Central memory CD4-positive, alpha-beta T cell (primary cell): ENCODE measurements around the gene GRIK5.
"Not testable (repeated sequence)": the region's sequence is repeated elsewhere in the genome, so short reads cannot be mapped to it uniquely, and the experiment has no call there.

Source experiments
- DNase-seq: peaks from one replicate; pipeline ENCODE4 v3.0.0; 2022

Gene GRIK5

DNA sequence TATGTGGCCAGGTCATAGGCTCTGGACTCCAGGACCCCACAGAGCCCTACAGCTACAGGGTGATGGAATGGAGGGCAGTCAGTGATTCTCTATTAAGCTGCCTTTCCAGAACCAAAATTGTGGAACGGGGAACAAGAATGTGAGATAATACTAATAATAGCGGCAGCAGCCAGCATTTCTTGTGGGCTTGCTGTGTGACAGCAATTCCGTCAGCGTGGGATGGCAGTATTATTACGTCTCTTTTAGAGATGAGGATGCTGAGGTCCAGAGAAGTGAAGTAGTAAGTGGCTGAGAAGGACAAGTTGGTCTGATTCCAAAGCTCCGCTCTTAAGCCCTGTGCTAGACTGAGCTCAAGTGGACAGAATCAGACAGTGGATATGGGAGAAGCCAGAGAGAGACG is 24.4 kb downstream of the GRIK5 start:
- DNase-seq, result no peak

GRCh38 chr19:42042455-42043170 is 27.4 kb downstream of the GRIK5 start:
- no peak for DNase-seq

DNA sequence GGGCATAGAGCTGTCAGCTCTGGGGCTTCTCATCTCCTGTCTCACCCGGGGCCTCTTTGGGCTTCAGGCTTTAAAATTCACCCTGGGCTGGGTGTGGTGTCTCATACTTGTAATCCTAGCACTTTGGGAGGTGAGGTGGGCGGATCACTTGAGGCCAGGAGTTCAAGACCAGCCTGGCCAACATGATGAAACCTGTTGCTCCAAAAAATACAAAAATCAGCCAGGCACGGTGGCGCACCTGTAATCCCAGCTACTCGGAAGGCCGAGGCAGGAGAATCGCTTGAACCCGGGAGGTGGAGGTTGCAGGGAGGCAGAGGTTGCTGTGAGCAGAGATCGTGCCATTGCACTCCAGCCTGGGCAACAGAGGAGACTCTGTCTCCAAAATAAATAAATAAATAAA is 29.5 kb downstream of the GRIK5 start:
- DNase-seq, result not testable (repeated sequence)

- DNase-seq, result no peak
Measured at GRCh38 chr19:42040031-42040430, 30.0 kb downstream of the GRIK5 start.

GRCh38 chr19:42038666-42039065 is 31.3 kb downstream of the GRIK5 start:
- no peak for DNase-seq

- no peak for DNase-seq
Measured at GRCh38 chr19:42037649-42038048, 32.4 kb downstream of the GRIK5 start.

GRCh38 chr19:42034640-42035391 is 35.2 kb downstream of the GRIK5 start:
- peak; percentile 50 for DNase-seq

DNA sequence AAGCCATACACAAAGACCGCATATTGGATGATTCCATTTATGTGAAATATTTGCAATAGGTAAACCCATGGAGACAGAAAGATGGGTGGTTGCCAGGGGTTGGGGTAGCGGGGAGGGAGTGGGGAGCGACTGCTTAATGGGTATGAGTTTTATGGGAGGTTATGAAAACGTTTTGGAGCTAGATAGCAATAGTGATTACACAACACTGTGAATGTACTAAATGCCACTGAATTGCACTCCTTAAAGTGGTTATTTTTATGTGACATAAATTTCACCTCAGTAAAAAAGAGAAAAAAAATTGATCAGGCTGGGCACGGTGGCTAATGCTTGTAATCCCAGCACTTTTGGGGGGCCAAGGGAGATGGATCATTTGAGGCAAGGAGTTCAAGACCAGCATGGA is 36.6 kb downstream of the GRIK5 start:
- no peak for DNase-seq

GRCh38 chr19:42032431-42032830 is 37.6 kb downstream of the GRIK5 start:
- no peak for DNase-seq

DNA sequence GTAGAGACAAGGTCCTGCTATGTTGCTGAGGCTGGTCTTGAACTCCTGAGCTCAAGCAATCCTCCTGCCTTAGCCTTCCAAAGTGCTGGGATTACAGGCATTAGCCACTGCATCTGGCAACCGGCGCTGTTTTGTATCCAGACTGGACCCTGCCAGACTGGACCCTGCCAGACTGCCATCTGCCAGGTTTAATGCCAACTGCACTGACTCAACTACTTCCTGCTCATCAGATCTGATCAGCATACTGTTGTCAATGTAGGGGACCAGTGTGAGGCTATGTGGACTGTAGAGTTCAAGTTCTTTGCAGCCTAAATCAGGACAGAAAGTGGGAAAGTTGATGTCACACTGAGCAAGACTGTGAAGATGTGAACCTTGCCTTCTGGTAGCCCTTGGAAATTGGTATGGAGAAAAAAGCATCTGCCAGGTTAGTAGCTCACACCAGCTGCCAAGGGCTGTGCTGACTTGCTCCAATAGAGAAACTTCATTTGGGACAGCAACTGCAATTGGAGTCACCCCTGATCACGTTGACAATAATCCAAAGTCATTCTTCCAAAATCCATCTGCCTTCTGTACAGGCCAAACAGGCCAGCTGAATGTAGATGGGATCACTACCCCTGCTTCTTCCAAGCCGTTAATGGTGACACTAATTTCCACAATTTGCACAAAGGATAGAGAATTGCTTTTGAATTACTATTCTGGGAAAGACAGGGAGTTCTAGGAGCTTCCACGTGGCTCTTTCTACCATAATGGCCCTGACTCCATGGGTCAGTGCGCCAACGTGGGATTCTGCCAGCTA is 39.2 kb downstream of the GRIK5 start:
- DNase-seq, result no peak

- no peak for DNase-seq
Measured at GRCh38 chr19:42028304-42029216, 41.4 kb downstream of the GRIK5 start.

DNA sequence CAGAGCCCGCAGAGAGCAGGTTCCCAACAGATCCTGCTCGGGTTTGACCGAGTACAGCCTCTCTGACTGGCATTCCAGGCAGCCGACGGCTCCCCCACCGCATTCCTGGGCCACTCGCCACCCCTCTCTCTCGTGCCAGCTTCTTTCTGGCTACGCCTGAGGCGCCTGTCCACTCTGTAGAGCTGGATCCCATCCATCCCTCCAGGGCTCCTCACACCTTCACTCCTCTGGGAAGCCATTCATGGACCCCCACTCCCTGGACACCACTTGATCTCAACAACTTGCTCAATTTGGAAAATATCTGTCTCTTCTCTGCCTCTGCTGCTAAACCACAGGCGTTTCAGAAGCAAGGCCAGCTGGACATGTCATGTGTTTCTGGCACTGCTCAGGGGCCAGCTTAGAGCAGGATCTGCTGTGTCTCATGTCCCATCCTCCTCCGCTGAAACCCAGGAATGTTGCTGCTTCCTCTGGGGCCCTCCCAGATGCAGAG is 45.3 kb downstream of the GRIK5 start:
- no peak for DNase-seq

DNA sequence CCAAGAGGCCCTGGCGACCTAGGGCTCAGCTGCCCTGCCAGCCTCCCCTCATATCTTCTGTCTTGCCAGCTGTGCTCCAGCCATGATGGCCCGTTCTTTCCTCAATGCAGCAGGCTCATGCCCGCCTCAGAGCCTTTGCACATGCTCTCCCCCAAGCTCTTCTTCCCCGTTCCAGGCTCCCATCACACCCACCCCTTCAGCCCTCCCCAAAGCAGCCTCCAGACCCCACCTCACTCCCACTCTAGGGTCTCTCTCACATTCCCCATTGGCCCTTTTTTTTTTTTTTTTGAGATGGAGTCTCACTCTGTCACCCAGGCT is 46.1 kb downstream of the GRIK5 start:
- no peak for DNase-seq

DNA sequence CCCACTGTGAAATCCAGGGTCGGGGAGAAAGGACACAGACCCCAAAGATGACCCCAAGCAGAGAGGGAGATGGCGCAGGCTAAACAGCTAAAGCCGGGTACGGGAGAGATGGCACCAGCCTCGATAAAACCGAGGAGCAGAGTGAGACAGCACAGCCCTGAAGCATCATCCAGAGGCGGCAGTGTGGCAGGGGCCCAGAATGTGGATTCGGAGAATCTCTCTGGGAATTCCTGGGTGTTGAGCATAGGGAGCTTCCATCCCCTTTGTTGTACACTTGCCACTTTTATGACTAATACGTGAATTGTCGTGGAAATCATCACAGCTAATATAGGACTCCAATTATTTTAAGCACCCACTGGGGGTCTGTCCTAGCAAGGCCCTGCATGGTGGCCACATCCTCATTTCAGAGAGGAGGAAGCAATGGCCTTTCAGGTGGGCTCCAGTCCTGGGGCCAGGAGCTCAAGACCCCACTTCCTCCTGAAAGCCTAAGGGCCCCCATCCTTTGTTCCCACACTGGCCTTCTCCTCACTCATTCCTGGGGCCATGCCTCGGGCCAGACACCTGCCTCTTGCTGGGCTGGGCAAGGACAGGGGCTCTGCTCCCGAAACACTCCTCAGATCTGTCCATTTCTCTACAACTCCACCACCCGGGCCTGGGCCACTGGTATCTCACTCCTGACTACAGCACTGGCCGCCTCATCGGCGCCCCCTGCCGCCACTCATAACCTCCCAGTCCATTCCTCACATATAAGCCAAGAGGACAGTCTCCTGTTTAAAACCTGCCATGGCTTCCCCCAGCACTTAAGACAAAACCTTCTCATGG is 46.7 kb downstream of the GRIK5 start:
- no peak for DNase-seq

DNA sequence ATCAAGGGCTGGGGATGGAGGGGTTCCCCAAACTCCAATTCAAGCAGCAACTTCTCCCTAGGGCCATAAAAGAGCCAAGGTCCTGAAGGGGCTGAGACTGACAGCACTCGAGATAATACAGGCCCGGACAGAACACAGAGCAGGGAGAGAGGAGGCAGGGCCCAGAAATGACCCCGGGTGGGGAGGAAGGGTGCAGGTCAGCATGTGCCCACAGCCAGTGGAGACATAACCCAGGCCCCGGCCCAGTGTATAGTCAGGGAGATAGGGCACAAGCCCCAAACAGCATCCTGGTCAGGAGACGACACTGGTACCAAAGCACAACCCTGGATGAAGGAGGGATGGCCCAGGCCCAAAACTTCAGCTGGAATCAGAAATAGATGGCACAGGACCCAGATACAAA is 47.4 kb downstream of the GRIK5 start:
- DNase-seq, result no peak

- no peak for DNase-seq
Measured at GRCh38 chr19:42021185-42021584, 48.8 kb downstream of the GRIK5 start.

- DNase-seq, result no peak
Measured at GRCh38 chr19:42018503-42019193, 51.4 kb downstream of the GRIK5 start.

GRCh38 chr19:42017040-42017439 is 53.0 kb downstream of the GRIK5 start:
- DNase-seq, result no peak

DNA sequence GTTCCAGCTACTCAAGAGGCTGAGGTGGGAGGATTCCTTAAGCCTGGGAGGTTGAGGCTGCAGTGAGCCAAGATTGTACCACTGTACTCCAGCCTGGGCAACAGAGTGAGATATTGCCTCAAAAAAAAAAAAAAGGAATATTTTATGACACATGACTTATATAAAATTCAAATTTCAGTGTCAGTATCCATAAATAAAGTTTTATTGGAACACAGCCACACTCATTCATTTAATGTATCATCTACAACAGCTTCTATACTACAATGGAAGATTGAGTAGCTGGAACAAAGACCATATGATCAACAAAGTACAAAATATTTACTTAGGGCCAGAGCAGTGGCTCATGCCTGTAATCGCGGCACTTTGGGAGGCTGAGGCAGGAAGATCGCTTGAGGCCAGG is 57.3 kb downstream of the GRIK5 start:
- DNase-seq, result not testable (repeated sequence)

- DNase-seq, result no peak
Measured at GRCh38 chr19:42010245-42011126, 59.5 kb downstream of the GRIK5 start.
